ENCODE measurements around the gene HMGCS2. TPM values are rescaled to one million over a fixed set of nuclear protein-coding genes. Genes with fewer than 3 reads are reported as not detected.

HMGCS2 gene
- total and polyA plus RNA-seq, 10 donors, result 0.06 to 0.11 TPM; not detected in 8

DNA sequence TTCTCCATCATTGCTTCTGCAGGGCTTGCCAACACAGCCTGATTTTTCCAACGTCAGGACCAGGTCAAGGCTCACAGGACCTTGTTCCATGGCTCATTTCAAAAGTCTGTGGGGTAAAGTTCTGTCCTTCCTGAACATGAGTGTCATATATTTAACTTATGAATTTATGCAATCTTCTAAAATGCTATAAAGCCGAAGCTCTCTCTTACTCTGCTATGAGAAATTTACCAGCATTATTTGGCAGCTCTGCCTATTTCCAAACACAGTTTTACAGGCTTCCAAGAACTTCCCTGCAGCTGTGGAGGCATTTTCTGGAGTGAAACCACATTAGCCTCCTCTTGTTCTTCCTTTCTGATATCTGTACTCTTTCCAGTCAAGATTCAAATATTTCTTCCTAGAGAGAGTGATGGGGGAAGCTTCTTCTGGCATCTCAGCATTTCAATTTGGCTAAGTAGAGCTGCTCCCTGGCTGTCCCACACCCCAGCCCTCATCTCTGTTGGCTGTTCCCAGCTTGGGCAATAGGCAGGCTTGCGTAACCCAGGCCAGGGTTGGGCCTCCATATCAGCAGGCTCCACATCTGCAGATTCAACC is 15.6 kb upstream of the HMGCS2 start:
- 43 to 85% (median 57%) methylated on average over 3 of the region's 3 CpGs for WGBS, 5 donors
- DNase-seq, result no peak
- intact Hi-C loops (cut with DNase I; ENCODE audit: low total_unique reads), result no loop called here
- H3K4me1 ChIP-seq, result peaks cover 0 to 5% (median 0%) of the 10 kb centered on the region in 6 donors
- H3K4me3 ChIP-seq, result no peak overlapping the region
- TF ChIP-seq POLR2A (IDR thresholded peaks at IDR 0.05), result no peak
- TF ChIP-seq, protein P1, sequence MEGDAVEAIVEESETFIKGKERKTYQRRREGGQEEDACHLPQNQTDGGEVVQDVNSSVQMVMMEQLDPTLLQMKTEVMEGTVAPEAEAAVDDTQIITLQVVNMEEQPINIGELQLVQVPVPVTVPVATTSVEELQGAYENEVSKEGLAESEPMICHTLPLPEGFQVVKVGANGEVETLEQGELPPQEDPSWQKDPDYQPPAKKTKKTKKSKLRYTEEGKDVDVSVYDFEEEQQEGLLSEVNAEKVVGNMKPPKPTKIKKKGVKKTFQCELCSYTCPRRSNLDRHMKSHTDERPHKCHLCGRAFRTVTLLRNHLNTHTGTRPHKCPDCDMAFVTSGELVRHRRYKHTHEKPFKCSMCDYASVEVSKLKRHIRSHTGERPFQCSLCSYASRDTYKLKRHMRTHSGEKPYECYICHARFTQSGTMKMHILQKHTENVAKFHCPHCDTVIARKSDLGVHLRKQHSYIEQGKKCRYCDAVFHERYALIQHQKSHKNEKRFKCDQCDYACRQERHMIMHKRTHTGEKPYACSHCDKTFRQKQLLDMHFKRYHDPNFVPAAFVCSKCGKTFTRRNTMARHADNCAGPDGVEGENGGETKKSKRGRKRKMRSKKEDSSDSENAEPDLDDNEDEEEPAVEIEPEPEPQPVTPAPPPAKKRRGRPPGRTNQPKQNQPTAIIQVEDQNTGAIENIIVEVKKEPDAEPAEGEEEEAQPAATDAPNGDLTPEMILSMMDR (IDR thresholded peaks at IDR 0.05 in 8 of 11, conservative IDR thresholded peaks at IDR 0.05 in 3 of 11), result no peak
- TF ChIP-seq POLR2AphosphoS5 (IDR thresholded peaks at IDR 0.05), result no peak
- H3K36me3 ChIP-seq, result no peaks in the 10 kb centered on the region
- no peaks in the 10 kb centered on the region for H3K27me3 ChIP-seq (replicated peaks in 1 of 7)
- no peaks in the 10 kb centered on the region for H3K9me3 ChIP-seq
- H3K27ac ChIP-seq, result no peak overlapping the region

DNA sequence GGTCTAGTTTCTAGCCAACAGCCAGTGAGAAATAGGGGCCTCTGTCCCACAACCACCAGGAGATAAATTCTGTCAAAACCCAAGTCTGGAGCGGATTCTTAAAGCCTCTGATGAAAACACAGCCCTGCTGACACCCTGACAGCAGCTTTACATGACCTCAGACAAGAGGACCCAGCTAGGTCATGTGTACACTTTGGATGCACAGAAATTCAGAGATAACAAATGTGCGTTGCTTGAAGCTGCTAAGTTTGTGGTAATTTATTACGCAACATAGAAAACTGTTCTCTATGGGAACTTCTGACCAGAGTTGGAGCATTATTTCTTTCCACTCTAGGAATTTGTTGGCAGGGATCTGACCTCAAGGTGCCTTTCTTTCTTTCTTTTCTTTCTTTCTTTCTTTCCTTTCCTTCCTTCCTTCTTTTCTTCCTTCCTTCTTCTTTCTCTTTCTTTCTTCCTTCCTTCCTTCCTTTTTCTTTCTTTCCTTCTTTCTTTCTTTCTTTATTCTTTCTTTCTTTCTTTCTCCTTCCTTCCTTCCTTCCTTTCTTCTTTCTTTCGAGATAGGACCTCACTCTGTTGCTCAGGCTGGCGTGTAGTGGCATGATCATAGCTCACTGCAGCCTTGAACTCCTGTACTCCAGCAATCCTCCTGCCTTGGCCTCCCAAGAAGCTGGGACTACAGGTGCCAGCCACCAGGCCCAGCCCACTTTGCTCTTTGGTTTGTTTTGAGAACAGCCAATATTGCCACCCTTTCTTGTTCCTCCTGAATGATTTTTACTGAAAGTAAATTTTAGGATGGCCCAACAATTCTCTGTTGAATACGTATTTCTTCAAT is 14.9 kb upstream of the HMGCS2 start:
- H3K27me3 ChIP-seq (replicated peaks in 1 of 7), result no peaks in the 10 kb centered on the region
- H3K4me3 ChIP-seq, result no peak overlapping the region
- TF ChIP-seq, protein P1 (IDR thresholded peaks at IDR 0.05 in 8 of 11, conservative IDR thresholded peaks at IDR 0.05 in 3 of 11), result no peak
- no peak for TF ChIP-seq POLR2A (IDR thresholded peaks at IDR 0.05)
- TF ChIP-seq POLR2AphosphoS5 (IDR thresholded peaks at IDR 0.05), result no peak
- no peak for DNase-seq
- intact Hi-C loops (cut with DNase I; ENCODE audit: low total_unique reads), result no loop called here
- WGBS, 5 donors, result 47 to 71% (median 58%) methylated on average over 6 of the region's 6 CpGs
- H3K9me3 ChIP-seq, result no peaks in the 10 kb centered on the region
- no peak overlapping the region for H3K27ac ChIP-seq
- H3K4me1 ChIP-seq, result peaks cover 0 to 5% (median 0%) of the 10 kb centered on the region in 6 donors
- H3K36me3 ChIP-seq, result no peaks in the 10 kb centered on the region

DNA sequence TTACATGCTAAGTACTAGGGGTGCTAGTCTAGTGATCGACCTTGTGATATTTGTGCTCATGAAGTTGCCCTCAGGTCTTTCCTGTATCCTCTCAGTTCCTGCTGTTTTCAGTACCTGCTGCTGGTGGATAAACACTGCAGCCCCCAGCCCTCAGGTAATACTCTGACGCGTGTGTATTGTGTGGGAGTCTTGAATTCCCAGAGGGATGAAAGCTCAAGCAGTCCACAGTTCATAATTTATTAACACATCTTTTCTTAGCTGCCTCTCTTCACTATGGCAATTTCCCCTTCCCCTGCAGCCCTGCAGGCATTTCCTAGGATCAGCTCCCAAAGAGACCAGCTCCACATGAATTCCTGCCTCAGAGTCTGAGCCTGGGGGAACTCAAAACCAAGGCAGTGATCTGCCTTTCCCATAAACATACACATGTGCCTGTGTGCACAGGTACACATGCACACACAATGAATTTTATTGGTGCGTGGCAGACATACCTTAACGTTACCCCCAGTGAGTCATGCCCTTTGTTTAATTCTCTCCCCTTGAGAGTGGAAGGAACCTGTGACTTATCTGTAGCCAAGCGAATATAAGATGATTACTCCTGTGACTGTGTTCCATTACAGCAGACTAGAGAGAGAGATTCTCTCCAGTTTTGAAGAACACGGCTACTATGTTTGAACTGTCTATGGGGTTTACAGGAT is 14.1 kb upstream of the HMGCS2 start:
- no peaks in the 10 kb centered on the region for H3K36me3 ChIP-seq
- H3K27ac ChIP-seq, result no peak overlapping the region
- H3K27me3 ChIP-seq (replicated peaks in 1 of 7), result no peaks in the 10 kb centered on the region
- no peak for DNase-seq
- intact Hi-C loops (cut with DNase I; ENCODE audit: low total_unique reads), result no loop called here
- no peak overlapping the region for H3K4me3 ChIP-seq
- H3K9me3 ChIP-seq, result no peaks in the 10 kb centered on the region
- peaks cover 0 to 5% (median 0%) of the 10 kb centered on the region in 6 donors for H3K4me1 ChIP-seq
- TF ChIP-seq, protein P1 (IDR thresholded peaks at IDR 0.05 in 8 of 11, conservative IDR thresholded peaks at IDR 0.05 in 3 of 11), result no peak
- TF ChIP-seq POLR2AphosphoS5 (IDR thresholded peaks at IDR 0.05) (no peak), POLR2A (IDR thresholded peaks at IDR 0.05) (no peak)
- WGBS, 5 donors, result 64 to 76% (median 70%) methylated on average over 7 of the region's 7 CpGs

Data from spleen (tissue), 11 donors.